ENCODE data around the gene TCEAL4. TPM values are rescaled to one million over a fixed set of nuclear protein-coding genes. Genes with fewer than 3 reads are reported as not detected.

Gene TCEAL4
- total RNA-seq, 3 donors from 2014 or later (not counting 1 experiment from before 2014, with no cell fraction given) = 3.2 to 5.2 (median 4.9) TPM

- H3K36me3 ChIP-seq (ENCODE audit: control insufficient read depth, insufficient read depth, low read length) = no peaks in the 10 kb centered on the region
- H3K4me1 Mint-ChIP-seq = no peaks in the 10 kb centered on the region
- no peak overlapping the region for H3K4me3 Mint-ChIP-seq
- WGBS (ENCODE audit: insufficient coverage) = no CpG with 5 or more reads among the region's 1 CpG
- no peaks in the 10 kb centered on the region for H3K4me1 ChIP-seq (ENCODE audit: control insufficient read depth, insufficient read depth, low read length)
- intact Hi-C loops (cut with micrococcal nuclease) = no loop called here
- no peak overlapping the region for H3K27ac ChIP-seq (ENCODE audit: low read length)
- no peaks in the 10 kb centered on the region for H3K9me3 ChIP-seq (ENCODE audit: control insufficient read depth, insufficient read depth, low read length)
- no peaks in the 10 kb centered on the region for H3K9me3 Mint-ChIP-seq
- no peaks in the 10 kb centered on the region for H3K27me3 Mint-ChIP-seq (ENCODE audit: low read depth in 2 of 2)
- H3K36me3 Mint-ChIP-seq = no peaks in the 10 kb centered on the region
- H3K27me3 ChIP-seq (ENCODE audit: control insufficient read depth, insufficient read depth, low read length) = no peaks in the 10 kb centered on the region
- H3K4me3 ChIP-seq (ENCODE audit: low read length) = no peak overlapping the region
- DNase-seq (no peak), ATAC-seq (no peak)
- no peak overlapping the region for H3K27ac Mint-ChIP-seq
- TF ChIP-seq CTCF (IDR thresholded peaks at IDR 0.05) = no peak
These were observed 29.7 kb downstream of the TCEAL4 start for GRCh38 chrX:103614999-103615398.

GRCh38 chrX:103615781-103616371, 30.6 kb downstream of the TCEAL4 start:
- H3K27me3 Mint-ChIP-seq (ENCODE audit: low read depth in 2 of 2) = no peaks in the 10 kb centered on the region
- H3K27me3 ChIP-seq (ENCODE audit: control insufficient read depth, insufficient read depth, low read length) = no peaks in the 10 kb centered on the region
- DNase-seq = no peak
- H3K4me1 Mint-ChIP-seq = no peaks in the 10 kb centered on the region
- intact Hi-C loops (cut with micrococcal nuclease) = no loop called here
- H3K36me3 Mint-ChIP-seq = no peaks in the 10 kb centered on the region
- no peaks in the 10 kb centered on the region for H3K9me3 ChIP-seq (ENCODE audit: control insufficient read depth, insufficient read depth, low read length)
- no peak overlapping the region for H3K27ac Mint-ChIP-seq
- H3K4me3 ChIP-seq (ENCODE audit: low read length) = no peak overlapping the region
- no peaks in the 10 kb centered on the region for H3K4me1 ChIP-seq (ENCODE audit: control insufficient read depth, insufficient read depth, low read length)
- no peaks in the 10 kb centered on the region for H3K36me3 ChIP-seq (ENCODE audit: control insufficient read depth, insufficient read depth, low read length)
- H3K27ac ChIP-seq (ENCODE audit: low read length) = no peak overlapping the region
- H3K9me3 Mint-ChIP-seq = no peaks in the 10 kb centered on the region
- no peak for ATAC-seq
- no peak for TF ChIP-seq CTCF (IDR thresholded peaks at IDR 0.05)
- H3K4me3 Mint-ChIP-seq = no peak overlapping the region

GRCh38 chrX:103616676-103617186, 31.4 kb downstream of the TCEAL4 start:
- H3K9me3 Mint-ChIP-seq = no peaks in the 10 kb centered on the region
- Histone ChIP-seq H3K9me3 (ENCODE audit: control insufficient read depth, insufficient read depth, low read length) (no peaks in the 10 kb centered on the region), H3K4me1 (ENCODE audit: control insufficient read depth, insufficient read depth, low read length) (no peaks in the 10 kb centered on the region), H3K36me3 (ENCODE audit: control insufficient read depth, insufficient read depth, low read length) (no peaks in the 10 kb centered on the region), H3K4me3 (ENCODE audit: low read length) (no peak overlapping the region), H3K27me3 (ENCODE audit: control insufficient read depth, insufficient read depth, low read length) (no peaks in the 10 kb centered on the region), H3K27ac (ENCODE audit: low read length) (no peak overlapping the region)
- intact Hi-C loops (cut with micrococcal nuclease) = no loop called here
- H3K4me3 Mint-ChIP-seq = no peak overlapping the region
- DNase-seq (no peak), ATAC-seq (no peak)
- no peaks in the 10 kb centered on the region for H3K27me3 Mint-ChIP-seq (ENCODE audit: low read depth in 2 of 2)
- H3K27ac Mint-ChIP-seq = no peak overlapping the region
- 69% methylated on average over 1 of the region's 1 CpG for WGBS (ENCODE audit: insufficient coverage)
- no peaks in the 10 kb centered on the region for H3K4me1 Mint-ChIP-seq
- no peak for TF ChIP-seq CTCF (IDR thresholded peaks at IDR 0.05)
- H3K36me3 Mint-ChIP-seq = no peaks in the 10 kb centered on the region

GRCh38 chrX:103624111-103624510, 38.8 kb downstream of the TCEAL4 start:
- H3K27ac Mint-ChIP-seq = no peak overlapping the region
- peaks cover 0 to 5% of the 10 kb centered on the region in 2 donors for H3K27me3 Mint-ChIP-seq (ENCODE audit: low read depth in 2 of 2)
- intact Hi-C loops (cut with micrococcal nuclease) = no loop called here

More at GRCh38 chrX:103624111-103624510, 38.8 kb downstream of the TCEAL4 start:
- H3K4me3 ChIP-seq (ENCODE audit: low read length) = no peak overlapping the region
- DNase-seq = no peak
- peaks cover 4% of the 10 kb centered on the region for H3K4me1 ChIP-seq (ENCODE audit: control insufficient read depth, insufficient read depth, low read length)
- Mint-ChIP-seq H3K4me3 (no peak overlapping the region), H3K4me1 (peaks cover 0 to 9% of the 10 kb centered on the region in 2 donors), H3K9me3 (no peaks in the 10 kb centered on the region), H3K36me3 (no peaks in the 10 kb centered on the region)
- no peak overlapping the region for H3K27ac ChIP-seq (ENCODE audit: low read length)
- H3K27me3 ChIP-seq (ENCODE audit: control insufficient read depth, insufficient read depth, low read length) = no peaks in the 10 kb centered on the region
- H3K36me3 ChIP-seq (ENCODE audit: control insufficient read depth, insufficient read depth, low read length) = no peaks in the 10 kb centered on the region
- WGBS (ENCODE audit: insufficient coverage) = 68% methylated on average over 3 of the region's 4 CpGs
- no peaks in the 10 kb centered on the region for H3K9me3 ChIP-seq (ENCODE audit: control insufficient read depth, insufficient read depth, low read length)
- no peak for ATAC-seq
- no peak for TF ChIP-seq CTCF (IDR thresholded peaks at IDR 0.05)

All from natural killer cell (primary cell).